Fibroblast of mammary gland (primary cell): ENCODE data around the gene SULT6B1.
A peak's percentile ranks its signal among the peaks of the same experiment; 100 is the strongest.

ENCODE experiments used
- DNase-seq: peaks from one replicate; pipeline ENCODE4 v3.0.0-alpha.2; 2010; ENCODE audit warnings: low read depth
- H3K4me3 ChIP-seq: 2 replicates; pipeline ENCODE4 v1.5.1; 2011; ENCODE audit warnings: low read depth, mild to moderate bottlenecking, low read length, moderate library complexity; ENCODE audit not compliant: control insufficient read depth
- CTCF ChIP-seq: conservative IDR thresholded peaks from 2 replicates; pipeline ENCODE4 v1.5.1; 2011; ENCODE audit warnings: low read depth, low read length, inconsistent platforms; ENCODE audit not compliant: control insufficient read depth, insufficient read depth

Gene SULT6B1

GRCh38 chr2:37192551-37192950 lies 4.1 kb upstream of the SULT6B1 start:
- DNase-seq, result no peak
- TF ChIP-seq CTCF, result no peak

GRCh38 chr2:37191747-37192146 lies 3.3 kb upstream of the SULT6B1 start:
- H3K4me3 ChIP-seq, result no peak overlapping the region
- TF ChIP-seq CTCF, result no peak
- DNase-seq, result no peak

More at GRCh38 chr2:37192551-37192950, 4.1 kb upstream of the SULT6B1 start:
- H3K4me3 ChIP-seq, result no peak overlapping the region

GRCh38 chr2:37191253-37191652 lies 2.8 kb upstream of the SULT6B1 start:
- H3K4me3 ChIP-seq, result no peak overlapping the region
- no peak for DNase-seq
- no peak for TF ChIP-seq CTCF

- TF ChIP-seq CTCF, result no peak
- H3K4me3 ChIP-seq, result no peak overlapping the region
- no peak for DNase-seq
Measured at GRCh38 chr2:37190290-37190689, 1.8 kb upstream of the SULT6B1 start.

GRCh38 chr2:37189452-37190153 lies 1.1 kb upstream of the SULT6B1 start:
- DNase-seq, result peak; percentile 92
- peak; percentile 5 for TF ChIP-seq CTCF

GRCh38 chr2:37181726-37182684 lies 6.5 kb downstream of the SULT6B1 start:
- DNase-seq, result no peak

More at GRCh38 chr2:37189452-37190153, 1.1 kb upstream of the SULT6B1 start:
- no peak overlapping the region for H3K4me3 ChIP-seq

More at GRCh38 chr2:37181726-37182684, 6.5 kb downstream of the SULT6B1 start:
- H3K4me3 ChIP-seq, result no peak overlapping the region
- no peak for TF ChIP-seq CTCF
